ENCODE measurements around the gene SLN. TPM values are rescaled to one million over a fixed set of nuclear protein-coding genes. Genes with fewer than 3 reads are reported as not detected.

The SLN gene
- total RNA-seq, 2 donors from 2014 or later, result 767 to 1,160 TPM

GRCh38 chr11:107661656-107662055 lies 50.2 kb downstream of the SLN start:
- H3K4me1 ChIP-seq, result no peaks in the 10 kb centered on the region
- H3K36me3 ChIP-seq, result no peaks in the 10 kb centered on the region
- no peaks in the 10 kb centered on the region for H3K27me3 ChIP-seq
- no peak overlapping the region for H3K27ac ChIP-seq
- no peak for TF ChIP-seq CTCF (IDR thresholded peaks at IDR 0.05)
- DNase-seq (ENCODE audit: low spot score), result no peak
- H3K4me3 ChIP-seq, result no peak overlapping the region
- H3K9me3 ChIP-seq, result no peaks in the 10 kb centered on the region

- no peaks in the 10 kb centered on the region for H3K27me3 ChIP-seq
- H3K4me3 ChIP-seq, result no peak overlapping the region
- H3K4me1 ChIP-seq, result no peaks in the 10 kb centered on the region
- H3K27ac ChIP-seq, result no peak overlapping the region
- H3K9me3 ChIP-seq, result no peaks in the 10 kb centered on the region
- no peaks in the 10 kb centered on the region for H3K36me3 ChIP-seq
- TF ChIP-seq CTCF (IDR thresholded peaks at IDR 0.05), result no peak
- DNase-seq (ENCODE audit: low spot score), result no peak
Observed at GRCh38 chr11:107660066-107660465, 51.8 kb downstream of the SLN start.

- Histone ChIP-seq H3K27ac (no peak overlapping the region), H3K36me3 (no peaks in the 10 kb centered on the region), H3K27me3 (no peaks in the 10 kb centered on the region), H3K9me3 (no peaks in the 10 kb centered on the region), H3K4me1 (no peaks in the 10 kb centered on the region), H3K4me3 (no peak overlapping the region)
- DNase-seq (ENCODE audit: low spot score), result no peak
- TF ChIP-seq CTCF (IDR thresholded peaks at IDR 0.05), result no peak
Observed at GRCh38 chr11:107659310-107659709, 52.5 kb downstream of the SLN start.

Other genes starting within 250 kb of the SLN start
- 1 to 10 TPM; 3.4 to 4.9 TPM for gene ALKBH8, start 146.3 kb downstream of the SLN start, total RNA-seq
- 10 to 100 TPM in 1 of 2 donors, 1 to 10 TPM in 1; 4.2 to 10.4 TPM for gene ELMOD1, start 120.9 kb downstream of the SLN start, total RNA-seq
- 1 to 10 TPM; 5.8 to 6.0 TPM for gene SLC35F2, start 146.7 kb upstream of the SLN start, total RNA-seq
- under 1 TPM; 0.22 to 0.71 TPM for gene RAB39A, start 216.4 kb upstream of the SLN start, total RNA-seq